Caco-2 (cell line): ENCODE measurements around the gene CC2D2A. TPM values are rescaled to one million over a fixed set of nuclear protein-coding genes. Genes with fewer than 3 reads are reported as not detected.

Experiments
- BruUV-seq: library from RNA; stranded (reverse); fragments of 400-500 nt; replicated peaks from 2 replicates; lab custom pipeline; 2021; lab: Mats Ljungman, UMichigan
- CTCF ChIA-PET: fragments of 300-600 bp; sonication (Branson Sonifier 250); formaldehyde crosslinking; loops from one replicate; lab custom pipeline; 2022; ENCODE audit warnings: antibody characterized with exemption; lab: Charles Lee
- POLR2A ChIA-PET: fragments of 300-600 bp; sonication (Branson Sonifier 250); formaldehyde crosslinking; loops from one replicate; lab custom pipeline; 2022; ENCODE audit warnings: antibody characterized with exemption; lab: Charles Lee
- DNase-seq, 2 experiments: peaks; one replicate each; pipeline versions ENCODE4 v3.0.0 to v3.0.0-alpha.2; 2020 to 2022
- H3K27me3 ChIP-seq: replicated peaks from 2 replicates; pipeline ENCODE4 v1.6.0; 2011; ENCODE audit warnings: low read length; ENCODE audit not compliant: control insufficient read depth, insufficient read depth
- H3K36me3 ChIP-seq: 2 replicates; pipeline ENCODE4 v1.5.1; 2011; ENCODE audit warnings: low read length; ENCODE audit not compliant: control insufficient read depth, insufficient read depth
- H3K4me1 ChIP-seq: fragments of 250-450 bp; sonication (Bioruptor Pico); 2 replicates; pipeline ENCODE4 v1.5.1; 2020; ENCODE audit warnings: mild to moderate bottlenecking
- H3K4me3 ChIP-seq: 2 replicates; pipeline ENCODE4 v1.5.1; 2011; ENCODE audit warnings: low read depth, mild to moderate bottlenecking, control low read depth, low read length
- H3K9me3 ChIP-seq: fragments of 250-450 bp; sonication (Bioruptor Pico); 2 replicates; pipeline ENCODE4 v1.5.1; 2020; ENCODE audit warnings: mild to moderate bottlenecking, moderate library complexity
- H3K27ac Mint-ChIP-seq: one replicate; pipeline ENCODE4 v1.8.0; 2022; ENCODE audit warnings: mixed read lengths; ENCODE audit not compliant: unreplicated experiment
- H3K27me3 Mint-ChIP-seq: one replicate; pipeline ENCODE4 v1.8.0; 2022; ENCODE audit warnings: mixed read lengths; ENCODE audit not compliant: insufficient read depth, unreplicated experiment
- H3K36me3 Mint-ChIP-seq: one replicate; pipeline ENCODE4 v1.8.0; 2022; ENCODE audit warnings: mild to moderate bottlenecking, mixed read lengths; ENCODE audit not compliant: insufficient read depth, unreplicated experiment
- H3K4me1 Mint-ChIP-seq: one replicate; pipeline ENCODE4 v1.8.0; 2022; ENCODE audit warnings: low read depth, mixed read lengths; ENCODE audit not compliant: unreplicated experiment
- H3K4me3 Mint-ChIP-seq: one replicate; pipeline ENCODE4 v1.8.0; 2022; ENCODE audit warnings: mild to moderate bottlenecking, moderate library complexity, mixed read lengths; ENCODE audit not compliant: unreplicated experiment
- H3K9me3 Mint-ChIP-seq: one replicate; pipeline ENCODE4 v1.8.0; 2022; ENCODE audit warnings: mixed read lengths; ENCODE audit not compliant: unreplicated experiment
- CTCF ChIP-seq, 2 experiments: fragments of 200-600 bp in 1 of 2; IDR thresholded peaks; 1 replicate in 1 of 2; 2 replicates in 1 of 2; pipeline versions ENCODE4 v1.5.1 to v1.8.0; 2011 to 2022; ENCODE audit warnings: antibody characterized with exemption in 1 of 2, control low read depth in 1 of 2, inconsistent platforms in 1 of 2, low read depth in 1 of 2, low read length in 1 of 2, mild to moderate bottlenecking in 1 of 2, moderate library complexity in 1 of 2; ENCODE audit not compliant: insufficient read depth in 1 of 2, severe bottlenecking in 1 of 2, unreplicated experiment in 1 of 2
- intact Hi-C: fragments of 100-400 bp; cut with micrococcal nuclease; formaldehyde crosslinking; loops from one replicate; pipeline ENCODE4 v1.10.0; 2022; ENCODE audit not compliant: unreplicated experiment
- total RNA-seq: library from RNA; stranded (reverse); gene quantifications from 2 replicates; pipeline ENCODE4 v1.2.3, GENCODE V29; 2022

CC2D2A gene
- total RNA-seq, 1 experiment from 2014 or later: 12.3 TPM

DNA sequence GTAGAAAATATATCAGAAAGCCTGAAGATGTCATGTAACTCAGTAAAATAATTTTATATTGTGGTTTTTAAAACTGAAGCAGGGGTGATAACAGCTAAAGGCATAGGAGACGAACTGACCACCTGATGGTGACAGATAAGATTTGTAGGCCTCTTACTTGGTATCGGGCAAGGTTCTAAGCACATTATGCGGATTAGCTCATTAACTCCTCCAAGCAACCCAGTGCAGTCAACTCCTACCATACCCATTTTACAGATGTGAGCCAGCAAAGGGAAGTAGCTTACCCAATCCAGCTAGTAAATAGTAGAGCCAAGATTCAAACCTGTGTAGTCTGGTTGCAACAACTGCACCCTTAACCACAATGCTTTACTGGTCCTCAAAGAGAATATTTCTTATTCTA lies 62.1 kb downstream of the CC2D2A start:
- Mint-ChIP-seq H3K36me3 (no peaks in the 10 kb centered on the region), H3K27ac (no peak overlapping the region), H3K9me3 (no peaks in the 10 kb centered on the region), H3K4me3 (no peak overlapping the region), H3K4me1 (no peaks in the 10 kb centered on the region), H3K27me3 (no peaks in the 10 kb centered on the region)
- Histone ChIP-seq H3K4me1 (no peaks in the 10 kb centered on the region), H3K4me3 (no peak overlapping the region), H3K9me3 (no peaks in the 10 kb centered on the region), H3K27me3 (no peaks in the 10 kb centered on the region), H3K36me3 (no peaks in the 10 kb centered on the region)
- no TSS peak for BruUV-seq
- intact Hi-C loops: no loop called here
- no peak for DNase-seq
- POLR2A ChIA-PET: no interaction called here
- no peak for TF ChIP-seq CTCF (IDR thresholded peaks at IDR 0.05; ENCODE audit: insufficient read depth in 1 of 2, low read depth in 1 of 2, low read length in 1 of 2, severe bottlenecking in 1 of 2, unreplicated experiment in 1 of 2)
- CTCF ChIA-PET: no interaction called here

GRCh38 chr4:15533817-15534216 lies 64.1 kb downstream of the CC2D2A start:
- ChIA-PET POLR2A (no interaction called here), CTCF (no interaction called here)
- Histone ChIP-seq H3K9me3 (no peaks in the 10 kb centered on the region), H3K27me3 (no peaks in the 10 kb centered on the region), H3K4me3 (no peak overlapping the region), H3K4me1 (no peaks in the 10 kb centered on the region), H3K36me3 (no peaks in the 10 kb centered on the region)
- Mint-ChIP-seq H3K4me3 (no peak overlapping the region), H3K27me3 (no peaks in the 10 kb centered on the region), H3K9me3 (no peaks in the 10 kb centered on the region), H3K4me1 (no peaks in the 10 kb centered on the region), H3K36me3 (no peaks in the 10 kb centered on the region), H3K27ac (no peak overlapping the region)
- intact Hi-C loops: no loop called here
- no TSS peak for BruUV-seq
- no peak for TF ChIP-seq CTCF (IDR thresholded peaks at IDR 0.05; ENCODE audit: insufficient read depth in 1 of 2, low read depth in 1 of 2, low read length in 1 of 2, severe bottlenecking in 1 of 2, unreplicated experiment in 1 of 2)
- no peak for DNase-seq

DNA sequence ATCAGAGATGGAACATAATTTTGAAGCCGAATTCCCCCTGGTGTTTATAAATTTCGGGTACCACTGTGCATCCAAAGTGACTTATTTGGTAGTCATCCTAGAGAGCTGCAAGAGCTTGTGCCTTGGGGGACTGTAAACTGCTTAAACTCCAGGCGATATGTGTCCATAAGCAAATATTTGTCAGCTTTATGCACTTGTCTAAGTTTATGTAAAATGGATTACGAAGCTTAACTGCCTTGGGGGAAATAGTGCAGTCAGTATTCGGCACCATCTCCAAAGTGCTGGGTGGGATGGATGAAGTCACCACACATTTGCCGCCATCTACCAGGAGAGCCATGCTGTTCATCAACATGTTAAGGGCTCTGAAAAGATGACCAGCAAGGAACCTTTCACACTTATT lies 65.9 kb downstream of the CC2D2A start:
- ChIA-PET CTCF (no interaction called here), POLR2A (no interaction called here)
- H3K36me3 Mint-ChIP-seq: no peaks in the 10 kb centered on the region
- no peak for TF ChIP-seq CTCF (IDR thresholded peaks at IDR 0.05; ENCODE audit: insufficient read depth in 1 of 2, low read depth in 1 of 2, low read length in 1 of 2, severe bottlenecking in 1 of 2, unreplicated experiment in 1 of 2)
- BruUV-seq: no TSS peak
- no peaks in the 10 kb centered on the region for H3K27me3 Mint-ChIP-seq
- Histone ChIP-seq H3K4me3 (no peak overlapping the region), H3K9me3 (no peaks in the 10 kb centered on the region), H3K27me3 (no peaks in the 10 kb centered on the region), H3K4me1 (no peaks in the 10 kb centered on the region), H3K36me3 (no peaks in the 10 kb centered on the region)
- H3K4me1 Mint-ChIP-seq: no peaks in the 10 kb centered on the region
- H3K4me3 Mint-ChIP-seq: no peak overlapping the region
- DNase-seq: no peak
- no peaks in the 10 kb centered on the region for H3K9me3 Mint-ChIP-seq
- intact Hi-C loops: no loop called here
- no peak overlapping the region for H3K27ac Mint-ChIP-seq
